GM11168 (cell line): Measurements from ENCODE around the gene IFNGR2.

Experiments
- in situ Hi-C: fragments of 300-500 bp; cut with MboI; formaldehyde crosslinking; loops from one replicate; pipeline ENCODE4 v1.12.0; 2022; ENCODE audit warnings: low sequenced_read_pairs; ENCODE audit not compliant: unreplicated experiment

The IFNGR2 gene, protein sequence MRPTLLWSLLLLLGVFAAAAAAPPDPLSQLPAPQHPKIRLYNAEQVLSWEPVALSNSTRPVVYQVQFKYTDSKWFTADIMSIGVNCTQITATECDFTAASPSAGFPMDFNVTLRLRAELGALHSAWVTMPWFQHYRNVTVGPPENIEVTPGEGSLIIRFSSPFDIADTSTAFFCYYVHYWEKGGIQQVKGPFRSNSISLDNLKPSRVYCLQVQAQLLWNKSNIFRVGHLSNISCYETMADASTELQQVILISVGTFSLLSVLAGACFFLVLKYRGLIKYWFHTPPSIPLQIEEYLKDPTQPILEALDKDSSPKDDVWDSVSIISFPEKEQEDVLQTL

GRCh38 chr21:33403128-33403785 is at the start of gene IFNGR2:
Gene IFNGR2 (plus strand): TSS chr21:33403413. CDS start chr21:33403544, 131 bp downstream.
- in situ Hi-C loops = no loop called here

DNA sequence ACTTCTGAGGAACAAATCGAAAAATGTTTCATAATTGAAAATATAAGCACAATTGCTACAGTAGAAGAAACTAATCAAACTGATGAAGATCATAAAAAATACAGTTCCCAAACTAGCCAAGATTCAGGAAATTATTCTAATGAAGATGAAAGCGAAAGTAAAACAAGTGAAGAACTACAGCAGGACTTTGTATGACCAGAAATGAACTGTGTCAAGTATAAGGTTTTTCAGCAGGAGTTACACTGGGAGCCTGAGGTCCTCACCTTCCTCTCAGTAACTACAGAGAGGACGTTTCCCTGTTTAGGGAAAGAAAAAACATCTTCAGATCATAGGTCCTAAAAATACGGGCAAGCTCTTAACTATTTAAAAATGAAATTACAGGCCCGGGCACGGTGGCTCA is 47.9 kb upstream of the IFNGR2 start:
- in situ Hi-C loops = loop anchor here (5.0 kb wide), 1 partner anchor 158 kb away; no protein-coding TSS in a partner anchor

GRCh38 chr21:33355996-33356395 is 47.2 kb upstream of the IFNGR2 start:
- in situ Hi-C loops = loop anchor here (5.0 kb wide), 1 partner anchor 159 kb away; no protein-coding TSS in a partner anchor

GRCh38 chr21:33357177-33357576 is 46.0 kb upstream of the IFNGR2 start:
- in situ Hi-C loops = loop anchor here (5.0 kb wide), 1 partner anchor 160 kb away; no protein-coding TSS in a partner anchor

DNA sequence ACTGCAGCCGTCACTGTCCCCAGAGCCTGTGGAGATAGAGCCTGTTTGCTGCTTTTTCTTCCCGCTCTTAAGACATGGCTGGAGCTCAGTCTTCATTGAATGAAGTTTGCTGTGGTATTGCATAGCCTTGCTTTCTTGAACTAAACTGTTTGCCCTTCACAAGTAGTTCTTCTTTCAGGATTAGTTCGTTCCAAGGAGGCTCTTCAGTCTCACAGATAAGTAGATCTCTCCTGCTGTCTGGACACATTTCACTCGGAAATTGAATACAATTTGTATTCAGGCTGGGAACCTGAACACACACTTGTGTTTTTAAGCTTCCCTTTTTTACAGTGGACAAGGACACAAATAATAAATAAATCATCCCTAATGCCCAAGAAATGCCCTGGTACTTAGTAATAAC is 43.8 kb upstream of the IFNGR2 start:
- in situ Hi-C loops = loop anchor here (5.0 kb wide), 1 partner anchor 162 kb away; no protein-coding TSS in a partner anchor

DNA sequence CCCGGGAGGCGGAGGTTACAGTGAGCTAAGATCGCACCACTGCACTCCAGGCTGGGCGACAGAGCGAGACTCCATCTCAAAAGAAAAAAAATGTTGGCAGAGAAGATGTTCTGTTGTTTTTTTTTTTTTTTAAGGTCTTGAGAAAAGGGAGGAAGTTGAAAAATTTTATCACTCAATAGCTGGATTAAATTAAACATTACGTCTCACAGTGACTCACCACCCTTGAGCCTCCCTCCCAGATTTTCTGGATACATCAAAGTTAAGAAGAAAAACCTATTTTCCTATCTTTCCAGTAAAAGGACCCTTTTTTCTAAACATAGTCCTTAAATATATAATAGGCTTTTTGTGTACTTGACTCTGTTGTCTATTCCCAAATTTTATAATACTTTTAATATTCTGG is 42.9 kb upstream of the IFNGR2 start:
- in situ Hi-C loops = loop anchor here (10.0 kb wide), 1 partner anchor 85 kb away; no protein-coding TSS in a partner anchor

- in situ Hi-C loops = loop anchor here (10.0 kb wide), 1 partner anchor 84 kb away; no protein-coding TSS in a partner anchor
These were observed 42.2 kb upstream of the IFNGR2 start for GRCh38 chr21:33360881-33361602.

GRCh38 chr21:33362044-33362555 is 41.1 kb upstream of the IFNGR2 start:
- in situ Hi-C loops = loop anchor here (10.0 kb wide), 1 partner anchor 83 kb away; no protein-coding TSS in a partner anchor

DNA sequence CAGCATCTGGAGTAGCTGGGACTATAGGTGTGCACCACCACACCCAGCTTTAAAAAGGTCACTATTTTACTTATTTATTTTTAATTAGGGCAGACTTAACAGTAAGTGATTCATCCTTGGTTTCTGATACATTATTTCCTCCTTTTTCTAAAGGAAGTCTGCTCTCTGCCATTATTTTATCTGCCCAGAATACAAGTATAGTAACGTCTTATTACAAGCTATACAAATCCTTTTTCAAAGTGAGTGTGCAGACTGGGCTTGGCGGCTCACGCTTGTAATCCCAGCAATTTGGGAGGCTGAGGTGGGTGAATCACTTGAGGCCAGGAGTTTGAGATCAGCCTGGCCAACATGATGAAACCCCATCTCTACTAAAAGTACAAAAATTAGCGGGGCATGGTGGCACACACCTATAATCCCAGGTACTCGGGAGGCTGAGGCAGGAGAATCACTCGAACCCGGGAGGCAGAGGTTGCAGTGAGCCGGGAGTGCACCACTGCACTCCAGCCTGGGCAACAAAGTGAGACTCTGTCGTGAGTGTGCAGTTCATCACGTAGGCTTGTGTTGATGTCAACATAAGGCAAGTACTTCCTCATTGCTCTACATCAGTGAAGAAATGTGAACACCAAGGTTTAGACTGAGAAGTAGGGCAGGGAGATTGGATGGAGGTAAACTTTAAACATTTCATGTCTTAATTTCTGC is 39.2 kb upstream of the IFNGR2 start:
- in situ Hi-C loops = loop anchor here (10.0 kb wide), 1 partner anchor 81 kb away; no protein-coding TSS in a partner anchor

GRCh38 chr21:33364830-33365229 is 38.4 kb upstream of the IFNGR2 start:
- in situ Hi-C loops = loop anchor here (10.0 kb wide), 1 partner anchor 80 kb away; no protein-coding TSS in a partner anchor

DNA sequence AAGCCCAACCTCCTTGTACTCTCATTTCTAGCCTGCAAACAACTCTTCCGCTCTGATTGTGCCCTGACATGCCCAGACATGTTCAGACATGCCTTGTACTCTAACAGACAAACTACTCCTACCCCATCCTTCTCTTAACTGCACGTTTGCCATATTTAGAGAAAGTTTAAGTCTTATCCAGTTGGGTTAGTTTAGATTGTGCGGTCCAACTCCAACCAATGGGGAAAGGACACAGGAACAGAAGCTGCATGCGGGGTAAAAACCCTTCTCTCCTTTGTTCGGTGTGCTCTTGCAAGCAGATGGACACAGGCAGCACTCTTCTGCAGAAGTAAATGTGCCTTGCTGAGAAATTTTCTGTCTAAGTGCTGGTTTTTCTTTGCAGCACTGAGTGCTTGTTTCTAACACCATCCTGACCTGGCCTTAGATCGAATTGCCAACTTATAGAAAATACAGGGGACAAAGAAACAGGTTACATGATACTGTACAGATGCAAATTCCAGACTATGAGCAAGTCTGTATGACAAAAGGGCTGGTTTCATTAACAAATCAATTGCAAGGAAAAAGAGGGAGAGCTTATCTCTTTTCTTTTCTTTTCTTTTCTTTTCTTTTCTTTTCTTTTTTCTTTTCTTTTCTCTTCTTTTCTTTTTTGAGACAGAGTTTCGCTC is 35.8 kb upstream of the IFNGR2 start:
- in situ Hi-C loops = loop anchor here (10.0 kb wide), 1 partner anchor 77 kb away; no protein-coding TSS in a partner anchor

GRCh38 chr21:33368124-33368523 is 35.1 kb upstream of the IFNGR2 start:
- in situ Hi-C loops = loop anchor here (10.0 kb wide), 1 partner anchor 77 kb away; no protein-coding TSS in a partner anchor

GRCh38 chr21:33368576-33368975 is 34.6 kb upstream of the IFNGR2 start:
- in situ Hi-C loops = loop anchor here (10.0 kb wide), 1 partner anchor 76 kb away; no protein-coding TSS in a partner anchor

GRCh38 chr21:33369586-33369985 is 33.6 kb upstream of the IFNGR2 start:
- in situ Hi-C loops = loop anchor here (10.0 kb wide), 1 partner anchor 75 kb away; no protein-coding TSS in a partner anchor

GRCh38 chr21:33370305-33370704 is 32.9 kb upstream of the IFNGR2 start:
- in situ Hi-C loops = no loop called here

- in situ Hi-C loops = no loop called here
These were observed 31.8 kb upstream of the IFNGR2 start for GRCh38 chr21:33371366-33371765.

GRCh38 chr21:33372582-33372981 is 30.6 kb upstream of the IFNGR2 start:
- in situ Hi-C loops = no loop called here

GRCh38 chr21:33373451-33373850 is 29.8 kb upstream of the IFNGR2 start:
- in situ Hi-C loops = no loop called here

GRCh38 chr21:33374080-33374449 is 29.1 kb upstream of the IFNGR2 start:
- in situ Hi-C loops = no loop called here
